Hepatocyte (in vitro differentiated cells): ENCODE results near the gene REG3A.

Experiments used
- EZH2 ChIP-seq: fragments of 200-600 bp; sonication (generic); IDR thresholded peaks from 2 replicates; pipeline ENCODE4 v1.6.1; 2016; ENCODE audit warnings: antibody characterized with exemption, mild to moderate bottlenecking, borderline replicate concordance
- EZH2phosphoT487 ChIP-seq: fragments of 200-600 bp; sonication (generic); IDR thresholded peaks from one replicate; pipeline ENCODE4 v1.6.1; 2018; ENCODE audit warnings: antibody characterized with exemption, mild to moderate bottlenecking, low read depth, moderate library complexity; ENCODE audit not compliant: unreplicated experiment, severe bottlenecking
- TF ChIP-seq, protein P1 (sequence below): fragments of 200-600 bp; sonication (generic); IDR thresholded peaks from 2 replicates; pipeline ENCODE4 v1.5.1; 2016; ENCODE audit warnings: antibody characterized with exemption, mild to moderate bottlenecking; ENCODE audit not compliant: poor library complexity

DNA sequence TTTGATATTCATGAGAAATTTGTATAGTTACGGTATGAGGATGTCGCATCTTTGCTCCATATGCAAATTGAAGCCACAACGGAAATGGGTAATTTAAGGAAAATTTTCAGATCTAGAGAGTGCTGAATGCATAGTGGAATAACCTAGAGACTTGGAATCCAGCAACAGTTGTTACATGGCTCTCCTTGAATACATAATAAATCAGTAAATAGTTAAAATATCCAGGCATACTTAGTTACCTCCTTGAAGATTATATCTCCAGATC, 33.9 kb downstream of the REG3A start:
- TF ChIP-seq, protein P1, sequence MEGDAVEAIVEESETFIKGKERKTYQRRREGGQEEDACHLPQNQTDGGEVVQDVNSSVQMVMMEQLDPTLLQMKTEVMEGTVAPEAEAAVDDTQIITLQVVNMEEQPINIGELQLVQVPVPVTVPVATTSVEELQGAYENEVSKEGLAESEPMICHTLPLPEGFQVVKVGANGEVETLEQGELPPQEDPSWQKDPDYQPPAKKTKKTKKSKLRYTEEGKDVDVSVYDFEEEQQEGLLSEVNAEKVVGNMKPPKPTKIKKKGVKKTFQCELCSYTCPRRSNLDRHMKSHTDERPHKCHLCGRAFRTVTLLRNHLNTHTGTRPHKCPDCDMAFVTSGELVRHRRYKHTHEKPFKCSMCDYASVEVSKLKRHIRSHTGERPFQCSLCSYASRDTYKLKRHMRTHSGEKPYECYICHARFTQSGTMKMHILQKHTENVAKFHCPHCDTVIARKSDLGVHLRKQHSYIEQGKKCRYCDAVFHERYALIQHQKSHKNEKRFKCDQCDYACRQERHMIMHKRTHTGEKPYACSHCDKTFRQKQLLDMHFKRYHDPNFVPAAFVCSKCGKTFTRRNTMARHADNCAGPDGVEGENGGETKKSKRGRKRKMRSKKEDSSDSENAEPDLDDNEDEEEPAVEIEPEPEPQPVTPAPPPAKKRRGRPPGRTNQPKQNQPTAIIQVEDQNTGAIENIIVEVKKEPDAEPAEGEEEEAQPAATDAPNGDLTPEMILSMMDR = no peak
- TF ChIP-seq EZH2phosphoT487 = no peak
- no peak for TF ChIP-seq EZH2
